ENCODE data around the gene PALM2AKAP2. TPM values are rescaled to one million over a fixed set of nuclear protein-coding genes. Genes with fewer than 3 reads are reported as not detected.

The PALM2AKAP2 gene
- total RNA-seq, result 0.67 and 2.1 TPM in 2 replicates

GRCh38 chr9:109779711-109780452 lies at the start of gene PALM2AKAP2:
PALM2AKAP2 (plus strand) TSS chr9:109780198; CDS start chr9:109780489, 291 bp downstream.

